Measurements from ENCODE around the gene HAPLN2.
"Not testable (repeated sequence)": the region's sequence is repeated elsewhere in the genome, so short reads cannot be mapped to it uniquely, and the experiment has no call there.

The HAPLN2 gene

DNA sequence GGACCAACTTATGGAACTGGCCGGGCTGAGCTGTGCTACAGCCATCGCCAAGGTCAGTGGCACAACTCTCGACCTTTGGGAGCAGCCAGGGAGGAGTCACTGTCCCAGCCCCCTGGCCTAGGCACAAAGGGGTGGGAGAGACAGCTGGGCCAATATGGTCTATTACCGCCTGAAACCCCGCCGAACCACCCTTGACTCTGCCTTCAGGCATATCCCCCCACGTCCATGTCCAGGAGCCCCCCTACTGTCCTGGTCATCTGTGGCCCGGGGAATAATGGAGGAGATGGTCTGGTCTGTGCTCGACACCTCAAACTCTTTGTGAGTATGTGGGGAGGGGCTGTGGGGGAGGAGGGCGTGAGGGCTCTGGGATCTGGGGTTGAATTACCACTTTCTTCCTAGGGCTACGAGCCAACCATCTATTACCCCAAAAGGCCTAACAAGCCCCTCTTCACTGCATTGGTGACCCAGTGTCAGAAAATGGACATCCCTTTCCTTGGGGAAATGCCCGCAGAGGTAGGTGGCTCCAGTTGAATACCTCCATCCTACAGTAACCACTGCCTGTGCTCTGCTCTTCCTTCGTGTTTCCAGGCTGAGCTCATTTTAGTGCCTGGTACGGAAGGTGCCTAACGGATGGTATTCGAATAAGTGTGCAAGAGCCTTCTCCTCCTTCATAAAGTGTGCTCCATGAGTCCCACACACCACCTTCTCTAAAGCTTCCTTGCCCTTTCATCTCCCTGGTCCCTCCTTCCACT lies 26.9 kb upstream of the HAPLN2 start:
- no peak for DNase-seq (ENCODE audit: low spot score)

DNA sequence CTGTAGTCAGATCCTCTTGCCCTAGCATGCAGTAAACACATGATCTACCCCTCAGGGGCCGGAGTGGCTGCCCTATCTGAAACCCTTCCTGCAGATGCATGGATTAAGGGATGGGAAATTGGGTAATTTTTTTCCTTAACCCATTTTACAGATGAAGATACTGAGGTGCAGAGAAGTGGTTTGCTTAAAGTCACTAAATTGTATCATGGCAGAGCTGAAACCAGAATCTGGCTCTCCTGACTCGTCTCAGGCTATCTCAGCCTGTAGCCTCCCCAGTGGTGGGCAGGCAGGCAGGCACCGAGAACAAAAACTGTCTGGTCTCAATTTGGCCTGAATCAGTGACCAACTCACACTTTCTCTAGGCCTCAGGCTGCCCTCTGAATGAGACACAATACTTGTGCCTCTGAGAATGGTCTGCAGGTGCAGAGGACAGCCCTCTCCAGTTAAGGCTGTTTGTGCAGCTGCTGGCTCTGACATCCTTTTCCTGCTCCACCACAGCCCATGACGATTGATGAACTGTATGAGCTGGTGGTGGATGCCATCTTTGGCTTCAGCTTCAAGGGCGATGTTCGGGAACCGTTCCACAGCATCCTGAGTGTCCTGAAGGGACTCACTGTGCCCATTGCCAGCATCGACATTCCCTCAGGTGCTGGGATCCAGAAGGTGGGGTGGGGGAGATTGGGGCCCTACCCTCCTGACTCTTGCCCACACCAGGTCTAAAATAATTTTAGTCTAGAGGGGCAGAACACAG lies 26.1 kb upstream of the HAPLN2 start:
- DNase-seq (ENCODE audit: low spot score): no peak

DNA sequence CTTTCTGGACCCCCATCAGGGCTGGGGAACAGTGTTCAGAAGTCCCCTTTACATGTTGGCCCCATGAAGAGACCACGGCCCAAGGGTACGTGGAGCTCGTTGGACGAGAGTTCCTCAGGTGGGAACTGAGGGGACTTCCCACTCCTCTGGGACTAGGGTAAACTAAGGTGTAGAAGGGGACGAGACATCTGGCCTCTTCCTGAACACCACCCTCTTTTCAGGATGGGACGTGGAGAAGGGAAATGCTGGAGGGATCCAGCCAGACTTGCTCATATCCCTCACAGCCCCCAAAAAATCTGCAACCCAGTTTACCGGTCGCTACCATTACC lies 25.6 kb upstream of the HAPLN2 start:
- no peak for DNase-seq (ENCODE audit: low spot score)

DNA sequence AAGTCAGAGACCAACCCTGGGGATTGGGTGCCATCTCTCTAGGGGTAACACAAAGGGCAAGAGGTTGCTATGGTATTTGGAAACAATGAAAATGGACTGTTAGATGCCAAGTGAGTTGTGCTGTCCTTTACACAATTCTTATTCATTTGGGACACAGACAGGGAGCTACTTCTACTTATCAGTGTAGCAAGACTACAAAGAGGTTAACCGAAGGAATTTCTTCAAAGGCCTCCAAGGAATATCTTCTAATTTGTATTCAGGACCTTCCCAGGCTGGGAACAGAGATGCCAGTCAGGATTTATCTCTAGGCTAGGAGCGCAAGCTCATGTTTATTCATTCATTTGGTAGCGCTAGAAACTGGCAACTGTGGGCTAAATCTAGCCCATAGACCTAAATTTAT lies 25.0 kb upstream of the HAPLN2 start:
- no peak for DNase-seq (ENCODE audit: low spot score)

DNA sequence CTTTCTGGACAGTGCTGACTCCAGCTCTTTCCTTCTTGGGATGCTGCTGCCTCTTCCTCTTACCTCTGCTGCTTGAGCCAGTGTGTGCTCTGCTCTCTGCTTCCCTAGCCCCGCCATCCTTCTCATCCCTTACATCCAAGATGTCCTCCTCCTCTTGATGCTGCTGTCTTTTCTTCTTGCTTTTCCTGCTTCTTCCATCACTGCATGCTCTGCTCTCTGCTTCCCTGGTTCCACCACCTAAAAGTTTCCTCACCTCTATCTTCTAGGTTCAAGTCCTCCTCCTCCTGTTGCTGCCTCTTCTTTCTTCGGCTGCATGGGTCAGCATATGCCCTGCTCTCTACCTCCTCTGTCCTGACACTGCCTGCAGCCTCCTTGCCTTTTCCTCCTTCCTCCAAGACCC lies 24.2 kb upstream of the HAPLN2 start:
- no peak for DNase-seq (ENCODE audit: low spot score)

DNA sequence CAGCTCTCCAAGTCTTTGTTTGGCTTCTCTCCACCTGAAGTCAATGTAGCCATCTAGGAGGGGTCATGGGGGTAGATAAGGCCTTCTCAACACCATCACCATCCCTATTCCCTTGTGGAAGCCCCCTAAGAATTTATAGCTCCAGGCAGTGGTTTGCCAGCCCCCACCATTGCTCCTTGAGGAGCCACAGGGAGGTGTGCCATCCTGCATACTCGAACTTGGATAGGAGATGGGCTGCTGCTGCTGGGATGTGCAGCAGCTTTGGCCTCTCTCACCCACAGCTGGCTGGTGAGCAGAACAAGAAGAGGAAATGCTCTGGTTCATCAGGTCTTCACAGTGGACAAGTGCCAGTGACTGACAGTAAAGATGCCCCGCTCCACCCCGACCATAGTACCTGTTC lies 22.8 kb upstream of the HAPLN2 start:
- DNase-seq (ENCODE audit: low spot score): no peak

DNA sequence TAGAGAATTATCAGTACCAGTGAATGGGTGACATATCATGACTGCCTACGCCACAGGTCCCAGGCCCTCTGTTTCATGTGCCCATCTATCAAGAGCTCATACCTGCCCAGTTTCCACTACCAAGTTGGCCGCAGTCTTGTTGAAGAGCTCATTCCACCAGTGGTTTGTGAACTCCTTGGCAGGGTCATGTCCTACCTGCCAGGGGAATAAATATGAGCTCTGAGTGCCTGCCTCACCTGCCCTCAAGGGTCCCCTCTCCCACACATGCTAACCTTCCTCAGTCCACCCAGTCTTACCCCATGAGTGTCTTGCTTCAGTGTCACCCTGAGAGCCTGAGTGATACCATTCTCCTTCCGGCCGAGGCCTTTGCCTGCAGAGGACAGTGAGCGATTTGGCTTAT lies 21.1 kb upstream of the HAPLN2 start:
- no peak for DNase-seq (ENCODE audit: low spot score)

DNA sequence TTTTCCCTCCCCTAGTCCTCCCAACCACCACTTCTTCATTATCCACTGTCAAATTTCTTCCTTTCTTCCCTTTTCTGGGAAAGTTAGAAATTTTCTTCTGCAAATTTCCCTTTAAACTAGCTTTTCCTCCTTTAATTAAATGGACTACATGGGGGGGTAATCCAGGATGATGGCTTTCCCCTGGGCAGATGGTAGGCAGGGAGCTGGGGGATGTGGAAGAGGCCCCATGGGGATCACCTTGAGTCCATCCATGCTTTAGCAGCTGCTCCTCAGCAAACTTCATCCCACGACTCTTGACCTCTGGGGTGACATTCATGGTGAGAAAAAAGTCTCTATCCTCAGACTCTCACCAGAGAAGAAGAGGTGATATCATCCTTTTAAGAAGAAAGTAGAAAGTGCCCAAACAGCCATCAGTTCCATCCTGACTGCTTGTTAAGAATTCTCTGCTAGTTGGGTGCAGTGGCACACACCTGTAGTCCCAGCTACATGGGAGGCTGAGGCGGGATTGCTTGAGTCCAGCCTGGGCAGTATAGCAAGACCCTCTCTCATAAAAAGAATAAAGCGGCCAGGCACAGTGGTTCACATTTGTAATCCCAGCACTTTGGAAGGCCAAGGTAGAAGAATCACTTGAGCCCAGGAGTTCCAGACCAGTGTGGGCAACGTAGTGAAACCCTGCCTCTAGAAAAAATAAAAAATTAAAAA lies 20.3 kb upstream of the HAPLN2 start:
- DNase-seq (ENCODE audit: low spot score): no peak

DNA sequence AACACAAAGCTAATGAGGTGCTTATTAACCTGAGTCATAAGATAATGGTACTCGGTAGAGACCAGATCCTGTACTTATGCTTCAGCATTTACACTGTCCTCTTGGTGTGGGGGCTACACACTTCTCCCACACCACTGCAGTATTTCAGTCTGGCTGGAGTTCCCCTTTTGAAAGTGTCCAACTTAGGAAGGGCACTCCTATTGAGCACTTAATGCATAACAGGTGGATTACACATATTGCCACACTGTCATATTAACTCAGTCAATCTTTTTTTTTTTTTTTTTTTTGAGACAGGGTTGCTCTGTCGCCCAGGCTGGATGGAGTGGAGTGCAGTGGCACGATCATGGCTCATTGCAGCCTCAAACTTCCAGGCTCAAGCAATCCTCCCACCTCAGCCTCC lies 19.4 kb upstream of the HAPLN2 start:
- DNase-seq (ENCODE audit: low spot score): peak; percentile 30

DNA sequence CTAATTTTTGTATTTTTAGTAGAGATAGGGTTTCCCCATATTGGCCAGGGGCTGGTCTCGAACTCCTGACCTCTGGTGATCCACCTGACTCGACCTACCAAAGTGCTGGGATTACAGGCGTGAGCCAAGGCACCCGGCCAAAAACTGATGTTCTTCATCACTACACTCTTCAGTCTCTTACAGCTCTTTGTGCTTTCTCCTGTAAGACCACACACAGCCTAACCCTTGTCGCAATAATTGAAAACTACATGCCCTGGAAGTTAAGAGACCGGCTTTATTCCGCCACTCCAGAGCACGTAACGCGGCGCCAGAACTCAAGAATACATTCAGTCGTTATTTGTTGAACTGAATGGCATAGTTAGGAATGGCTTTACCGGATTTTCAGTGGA lies 18.5 kb upstream of the HAPLN2 start:
- DNase-seq (ENCODE audit: low spot score): no peak

DNA sequence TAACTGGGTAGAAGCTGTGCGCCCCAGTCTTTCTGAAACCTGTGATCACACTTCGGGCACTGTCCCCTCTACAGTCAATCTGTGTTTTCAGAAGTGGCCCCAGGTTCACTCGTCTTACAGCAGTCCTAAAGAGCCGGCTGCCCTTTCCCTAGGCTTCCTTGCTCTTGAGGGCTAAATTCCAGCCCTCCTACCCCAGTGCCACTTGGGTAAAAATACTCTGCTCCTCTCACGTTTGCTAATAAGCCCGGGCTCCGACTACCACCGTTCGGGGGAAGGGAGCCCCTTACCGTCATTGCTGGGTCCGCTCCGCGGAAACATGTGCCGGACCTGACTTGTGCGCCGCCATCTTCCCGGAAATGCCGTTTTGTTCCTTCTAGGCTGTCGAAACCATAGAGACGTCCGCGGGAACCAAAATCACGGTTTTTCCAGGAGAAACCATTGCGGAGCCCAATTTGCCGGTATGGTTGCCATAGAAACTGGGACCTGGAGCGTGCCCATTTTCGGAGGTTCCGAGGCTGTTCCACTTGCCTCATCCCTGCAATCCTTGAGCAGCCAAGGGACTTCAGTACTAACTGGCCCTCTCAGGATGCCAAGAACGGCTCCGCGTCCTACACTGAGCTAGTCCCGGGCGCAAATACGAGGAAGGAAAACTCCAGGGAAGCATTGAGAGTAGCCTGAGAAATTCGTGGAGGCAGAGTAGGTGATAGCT lies 17.9 kb upstream of the HAPLN2 start, which contains the start of gene GPATCH4:
TSS of gene GPATCH4 (minus strand) at position 358 of the 709 bp plus-strand sequence.
- peak; percentile 90 for DNase-seq (ENCODE audit: low spot score)

DNA sequence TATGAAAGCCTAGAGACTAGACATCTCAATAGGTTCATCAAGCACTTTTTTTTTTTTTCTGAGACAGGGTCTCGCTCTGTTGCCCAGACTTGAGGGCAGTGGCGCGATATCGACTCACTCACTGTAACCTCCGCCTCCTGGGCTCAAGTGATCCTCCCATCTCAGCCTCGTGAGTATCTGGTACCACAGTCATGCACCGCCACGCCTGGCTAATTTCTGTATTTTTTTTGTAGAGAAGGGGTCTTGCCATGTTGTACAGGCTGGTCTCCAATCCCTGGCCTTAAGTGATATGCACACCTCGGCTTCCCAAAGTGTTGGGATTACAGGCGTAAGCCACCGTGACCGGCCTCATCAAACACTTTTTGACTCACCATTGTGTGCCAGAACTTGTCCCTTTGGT lies 17.3 kb upstream of the HAPLN2 start:
- no peak for DNase-seq (ENCODE audit: low spot score)

DNA sequence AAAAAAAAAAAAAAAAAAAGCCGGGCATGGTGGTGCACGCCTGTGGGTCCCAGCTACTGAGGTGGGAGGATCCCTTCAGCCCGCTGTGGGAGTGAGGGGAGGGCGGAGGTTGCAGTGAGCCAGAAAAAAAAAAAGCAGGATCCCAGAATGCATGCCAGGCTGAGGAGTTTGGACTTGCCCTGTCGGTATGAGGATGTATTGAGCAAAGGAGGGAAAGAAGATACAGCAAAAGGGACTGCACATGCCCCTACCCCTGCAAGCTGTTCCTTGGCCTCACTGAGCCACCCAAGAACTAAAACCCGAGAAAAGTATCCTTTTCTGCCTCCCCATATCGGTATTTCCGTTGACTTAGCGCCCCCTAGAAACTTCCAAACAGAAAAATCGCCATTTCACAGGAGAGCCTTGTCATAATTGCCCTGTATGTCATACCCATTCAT lies 16.6 kb upstream of the HAPLN2 start:
- DNase-seq (ENCODE audit: low spot score): peak; percentile 29

DNA sequence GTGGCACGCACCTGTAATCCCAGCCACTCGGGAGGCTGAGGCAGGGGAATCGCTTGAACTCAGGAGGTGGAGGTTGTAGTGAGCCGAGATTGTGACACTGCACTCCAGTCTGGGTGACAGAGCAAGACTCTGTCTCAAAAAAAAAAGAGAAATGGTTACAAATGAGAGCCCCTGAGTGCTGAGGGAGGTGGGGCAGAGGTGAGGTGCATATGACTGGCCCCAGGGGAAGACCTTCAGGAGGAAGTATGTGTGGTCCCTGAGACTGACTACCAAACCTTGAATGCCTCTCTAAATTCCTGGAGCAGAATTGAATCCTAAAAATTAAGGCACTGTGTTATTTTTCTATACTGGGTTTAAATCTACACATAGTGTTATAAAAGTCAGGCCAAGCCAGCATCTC lies 11.9 kb upstream of the HAPLN2 start:
- not testable (repeated sequence) for DNase-seq (ENCODE audit: low spot score)

DNA sequence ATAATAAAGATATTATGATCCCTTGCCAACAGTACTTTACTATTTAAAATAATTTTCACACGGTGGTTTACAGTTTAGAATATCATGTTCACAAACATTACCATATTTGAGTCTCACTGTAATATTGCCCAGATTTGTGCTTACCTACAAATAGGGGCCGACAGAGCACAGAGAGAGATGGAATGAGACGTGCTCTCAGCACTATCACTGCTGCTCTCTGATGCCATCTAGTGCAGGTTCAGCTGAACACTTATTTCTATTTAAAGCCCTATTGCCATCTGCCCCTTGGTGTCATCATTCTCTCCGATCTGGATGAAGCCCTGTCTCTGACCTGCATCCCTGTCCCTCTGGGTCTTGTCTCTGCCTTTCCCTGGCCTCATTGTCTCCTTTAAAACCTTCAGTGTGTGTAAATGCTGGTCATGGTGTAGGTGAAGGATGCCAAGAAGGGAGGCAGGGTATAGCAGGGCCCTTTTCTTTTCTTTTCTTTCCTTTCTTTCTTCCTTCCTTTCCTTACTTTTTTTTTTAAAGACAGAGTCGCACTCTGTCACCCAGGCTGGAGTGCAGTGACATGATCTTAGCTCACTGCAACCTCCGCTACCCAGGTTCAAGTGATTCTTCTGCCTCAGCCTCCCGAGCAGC lies 11.1 kb upstream of the HAPLN2 start:
- DNase-seq (ENCODE audit: low spot score): peak; percentile 78

DNA sequence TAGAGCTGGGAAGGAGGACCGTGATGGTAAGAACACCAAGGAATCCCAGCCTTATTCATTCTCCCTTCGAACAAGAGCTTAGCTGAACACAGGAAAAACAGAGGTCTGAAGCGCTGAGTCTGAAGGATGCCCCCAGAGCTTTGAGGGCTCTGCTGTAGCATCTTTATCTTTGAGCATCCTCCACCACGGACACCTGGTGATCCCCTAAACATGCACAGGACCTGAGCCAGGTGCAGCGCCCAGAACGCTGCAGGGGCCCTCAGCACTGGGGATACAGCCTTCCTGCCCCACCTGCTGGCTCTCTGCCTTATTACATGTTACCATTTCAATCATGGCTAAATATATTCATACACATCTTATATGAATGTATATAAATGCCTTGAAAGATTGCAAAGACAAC lies 10.2 kb upstream of the HAPLN2 start:
- peak; percentile 66 for DNase-seq (ENCODE audit: low spot score)

DNA sequence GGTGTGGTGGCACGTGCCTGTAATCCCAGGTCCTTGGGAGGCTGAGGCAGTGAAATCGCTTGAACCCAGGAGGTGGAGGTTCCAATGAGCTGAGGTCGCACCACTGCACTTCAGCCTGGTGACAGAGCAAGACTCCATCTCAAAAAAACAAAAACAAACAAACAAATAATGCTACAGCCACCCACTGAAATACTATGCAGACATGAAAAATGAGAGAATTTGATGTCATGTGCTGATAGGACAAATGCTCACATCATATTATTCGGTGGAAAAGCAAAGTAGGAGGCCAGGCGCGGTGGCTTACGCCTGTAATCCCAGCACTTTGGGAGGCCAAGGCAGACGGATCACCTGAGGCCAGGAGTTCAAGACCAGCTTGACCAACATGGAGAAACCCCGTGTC lies 9.1 kb upstream of the HAPLN2 start:
- not testable (repeated sequence) for DNase-seq (ENCODE audit: low spot score)

DNA sequence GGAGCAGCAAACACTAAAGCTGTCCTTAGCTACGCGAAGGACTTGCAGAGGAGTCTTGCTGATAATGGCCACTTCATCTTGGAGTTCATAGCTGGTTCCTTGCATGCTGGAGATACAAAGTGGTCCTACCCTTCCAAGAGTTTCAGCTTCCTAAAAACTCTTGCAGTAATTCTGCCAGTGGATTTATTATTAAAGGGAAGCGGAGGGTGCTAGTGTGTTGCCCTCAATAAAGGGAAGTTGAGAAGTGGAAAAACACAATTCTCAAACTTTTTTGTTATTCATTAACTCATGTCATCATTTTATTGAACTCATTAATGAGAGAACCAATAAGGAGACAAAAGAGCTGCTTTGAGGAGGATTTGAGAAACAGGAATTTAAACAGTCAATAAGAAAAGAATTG lies 6.5 kb upstream of the HAPLN2 start:
- no peak for DNase-seq (ENCODE audit: low spot score)

DNA sequence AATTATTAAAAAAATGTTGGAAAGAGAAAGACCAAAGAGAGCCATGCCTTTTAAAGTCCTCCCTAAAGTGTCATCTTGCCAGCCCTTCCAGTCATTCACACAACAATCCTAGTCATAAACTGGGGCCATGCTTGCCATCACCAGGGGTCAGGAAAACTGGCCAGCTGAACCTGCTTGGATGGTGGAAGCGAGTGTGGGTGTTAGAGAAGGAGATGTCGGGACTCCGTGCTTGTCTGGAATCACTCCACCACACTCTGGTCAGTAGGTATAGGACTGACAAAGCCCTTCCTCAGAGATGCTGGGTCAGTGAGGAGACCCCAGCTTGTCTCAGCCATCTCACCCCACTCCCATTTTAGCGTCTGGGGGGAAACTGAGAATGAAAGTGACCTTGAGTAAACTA lies 3.3 kb upstream of the HAPLN2 start:
- DNase-seq (ENCODE audit: low spot score): no peak

DNA sequence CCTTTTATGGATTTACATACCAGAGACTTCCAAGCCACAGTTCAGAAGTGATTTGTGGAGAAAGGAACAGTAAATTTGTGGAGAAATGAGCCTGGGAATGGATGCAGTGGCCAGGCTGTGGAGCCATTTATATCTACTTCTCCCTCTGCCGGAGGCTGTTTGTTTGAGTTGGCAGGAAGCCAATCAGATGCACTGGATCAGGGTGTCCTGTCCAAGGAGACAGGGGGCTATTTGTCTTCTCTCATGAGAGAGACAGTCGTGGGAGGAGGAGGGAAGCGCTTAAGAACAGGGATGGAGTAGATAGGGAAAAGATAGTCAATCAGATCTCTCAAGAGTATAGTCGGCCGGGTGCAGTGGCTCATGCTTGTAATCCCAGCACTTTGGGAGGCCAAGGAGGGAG lies 2.8 kb upstream of the HAPLN2 start:
- no peak for DNase-seq (ENCODE audit: low spot score)

DNA sequence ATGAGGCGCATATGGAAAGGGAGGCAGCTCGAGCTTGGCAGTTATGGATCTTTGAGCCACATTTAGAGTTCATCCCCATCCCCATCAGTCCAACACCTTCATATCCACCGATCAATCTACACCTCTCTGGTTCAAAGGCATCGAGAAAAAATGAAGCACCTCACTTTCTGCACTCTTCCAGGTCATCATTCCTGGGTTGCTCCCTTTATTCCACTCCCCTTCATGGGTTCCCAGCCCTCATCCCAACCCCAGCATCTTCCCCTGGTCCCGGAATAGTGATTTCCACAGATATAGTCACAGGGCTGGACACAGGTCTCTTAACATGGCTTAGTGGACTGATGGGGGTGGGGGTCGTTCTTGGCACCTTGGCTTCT lies 354 bp downstream of the HAPLN2 start:
- no peak for DNase-seq (ENCODE audit: low spot score)
